HEK293 (cell line): Measurements from ENCODE around the gene GRIPAP1.

ENCODE experiments used
- HOXC10 ChIP-seq: sonication (generic); formaldehyde crosslinking; IDR thresholded peaks from 2 replicates; pipeline ENCODE4 v1.8.1; 2023; ENCODE audit warnings: mild to moderate bottlenecking, missing genetic modification reagents
- SP7 ChIP-seq: fragments of 450-650 bp; formaldehyde crosslinking; IDR thresholded peaks from 2 replicates; pipeline ENCODE4 v1.5.1; 2016; ENCODE audit warnings: missing biosample characterization, missing genetic modification characterization
- ZBTB7A ChIP-seq: fragments of 450-650 bp; formaldehyde crosslinking; IDR thresholded peaks from 2 replicates; pipeline ENCODE4 v1.5.1; 2016; ENCODE audit warnings: low read depth, missing biosample characterization, missing genetic modification characterization
- ZNF114 ChIP-seq: fragments of 450-650 bp; formaldehyde crosslinking; IDR thresholded peaks from 2 replicates; pipeline ENCODE4 v1.5.0; 2017; ENCODE audit warnings: missing biosample characterization, missing genetic modification characterization
- ZNF266 ChIP-seq: fragments of 450-650 bp; formaldehyde crosslinking; IDR thresholded peaks from 2 replicates; pipeline ENCODE4 v1.5.1; 2016; ENCODE audit warnings: missing biosample characterization, missing genetic modification characterization, low read depth
- ZNF350 ChIP-seq: fragments of 450-650 bp; formaldehyde crosslinking; IDR thresholded peaks from 2 replicates; pipeline ENCODE4 v1.5.0; 2017; ENCODE audit warnings: missing biosample characterization, mild to moderate bottlenecking, missing genetic modification characterization
- TF ChIP-seq, protein P1 (sequence below): fragments of 450-650 bp; formaldehyde crosslinking; IDR thresholded peaks from 2 replicates; pipeline ENCODE4 v1.5.1; 2017; ENCODE audit warnings: missing biosample characterization, missing genetic modification characterization
- TF ChIP-seq, protein P2 (sequence below): fragments of 450-650 bp; formaldehyde crosslinking; IDR thresholded peaks from 2 replicates; pipeline ENCODE4 v1.5.1; 2016; ENCODE audit warnings: missing biosample characterization, missing genetic modification characterization
- TF ChIP-seq, protein P3 (sequence below): fragments of 450-650 bp; formaldehyde crosslinking; IDR thresholded peaks from 2 replicates; pipeline ENCODE4 v1.5.1; 2017; ENCODE audit warnings: missing biosample characterization, mild to moderate bottlenecking, missing genetic modification characterization, moderate library complexity

DNA sequence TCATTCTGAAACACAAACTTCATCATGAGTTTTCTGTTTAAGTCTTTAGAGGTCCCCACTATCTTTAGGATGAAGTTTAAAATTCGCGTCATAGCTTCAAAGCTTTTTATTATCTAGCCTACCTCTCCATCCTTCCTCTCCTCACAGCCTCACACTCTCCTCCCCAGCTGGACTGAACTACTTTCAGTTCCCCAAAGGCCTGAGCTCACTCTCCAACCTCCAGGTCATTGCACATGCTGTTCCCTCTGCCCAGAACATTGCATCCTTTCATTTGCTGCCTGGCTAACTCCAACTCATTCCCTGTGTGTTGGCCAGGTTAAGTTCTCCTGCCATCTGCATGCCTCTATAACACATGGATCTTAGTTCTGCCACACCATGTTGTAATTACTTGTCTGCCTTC lies 41.8 kb downstream of the GRIPAP1 start:
- TF ChIP-seq, protein P1, sequence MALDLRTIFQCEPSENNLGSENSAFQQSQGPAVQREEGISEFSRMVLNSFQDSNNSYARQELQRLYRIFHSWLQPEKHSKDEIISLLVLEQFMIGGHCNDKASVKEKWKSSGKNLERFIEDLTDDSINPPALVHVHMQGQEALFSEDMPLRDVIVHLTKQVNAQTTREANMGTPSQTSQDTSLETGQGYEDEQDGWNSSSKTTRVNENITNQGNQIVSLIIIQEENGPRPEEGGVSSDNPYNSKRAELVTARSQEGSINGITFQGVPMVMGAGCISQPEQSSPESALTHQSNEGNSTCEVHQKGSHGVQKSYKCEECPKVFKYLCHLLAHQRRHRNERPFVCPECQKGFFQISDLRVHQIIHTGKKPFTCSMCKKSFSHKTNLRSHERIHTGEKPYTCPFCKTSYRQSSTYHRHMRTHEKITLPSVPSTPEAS = no peak
- TF ChIP-seq, protein P2, sequence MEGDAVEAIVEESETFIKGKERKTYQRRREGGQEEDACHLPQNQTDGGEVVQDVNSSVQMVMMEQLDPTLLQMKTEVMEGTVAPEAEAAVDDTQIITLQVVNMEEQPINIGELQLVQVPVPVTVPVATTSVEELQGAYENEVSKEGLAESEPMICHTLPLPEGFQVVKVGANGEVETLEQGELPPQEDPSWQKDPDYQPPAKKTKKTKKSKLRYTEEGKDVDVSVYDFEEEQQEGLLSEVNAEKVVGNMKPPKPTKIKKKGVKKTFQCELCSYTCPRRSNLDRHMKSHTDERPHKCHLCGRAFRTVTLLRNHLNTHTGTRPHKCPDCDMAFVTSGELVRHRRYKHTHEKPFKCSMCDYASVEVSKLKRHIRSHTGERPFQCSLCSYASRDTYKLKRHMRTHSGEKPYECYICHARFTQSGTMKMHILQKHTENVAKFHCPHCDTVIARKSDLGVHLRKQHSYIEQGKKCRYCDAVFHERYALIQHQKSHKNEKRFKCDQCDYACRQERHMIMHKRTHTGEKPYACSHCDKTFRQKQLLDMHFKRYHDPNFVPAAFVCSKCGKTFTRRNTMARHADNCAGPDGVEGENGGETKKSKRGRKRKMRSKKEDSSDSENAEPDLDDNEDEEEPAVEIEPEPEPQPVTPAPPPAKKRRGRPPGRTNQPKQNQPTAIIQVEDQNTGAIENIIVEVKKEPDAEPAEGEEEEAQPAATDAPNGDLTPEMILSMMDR (tag by site-specific recombination) = no peak
- TF ChIP-seq HOXC10 (CRISPR knock-in tag) = no peak
- TF ChIP-seq, protein P3, sequence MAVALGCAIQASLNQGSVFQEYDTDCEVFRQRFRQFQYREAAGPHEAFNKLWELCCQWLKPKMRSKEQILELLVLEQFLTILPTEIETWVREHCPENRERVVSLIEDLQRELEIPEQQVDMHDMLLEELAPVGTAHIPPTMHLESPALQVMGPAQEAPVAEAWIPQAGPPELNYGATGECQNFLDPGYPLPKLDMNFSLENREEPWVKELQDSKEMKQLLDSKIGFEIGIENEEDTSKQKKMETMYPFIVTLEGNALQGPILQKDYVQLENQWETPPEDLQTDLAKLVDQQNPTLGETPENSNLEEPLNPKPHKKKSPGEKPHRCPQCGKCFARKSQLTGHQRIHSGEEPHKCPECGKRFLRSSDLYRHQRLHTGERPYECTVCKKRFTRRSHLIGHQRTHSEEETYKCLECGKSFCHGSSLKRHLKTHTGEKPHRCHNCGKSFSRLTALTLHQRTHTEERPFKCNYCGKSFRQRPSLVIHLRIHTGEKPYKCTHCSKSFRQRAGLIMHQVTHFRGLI = no peak
- no peak for TF ChIP-seq ZBTB7A (tag by site-specific recombination)
- TF ChIP-seq SP7 = no peak
- TF ChIP-seq ZNF114 (tag by site-specific recombination) = no peak
- no peak for TF ChIP-seq ZNF266 (tag by site-specific recombination)
- TF ChIP-seq ZNF350 (tag by site-specific recombination) = no peak
